BE2C (cell line): ENCODE measurements around the gene HNRNPM.

ENCODE experiments used
- DNase-seq: peaks from one replicate; pipeline ENCODE4 v3.0.0-alpha.2; 2020
- H3K27me3 ChIP-seq: fragments of 250-450 bp; sonication (Bioruptor Pico); 2 replicates; pipeline ENCODE4 v1.5.1; 2020; ENCODE audit warnings: mild to moderate bottlenecking
- H3K36me3 ChIP-seq: fragments of 250-450 bp; sonication (Bioruptor Pico); 2 replicates; pipeline ENCODE4 v1.5.1; 2020; ENCODE audit warnings: mild to moderate bottlenecking
- H3K4me1 ChIP-seq: fragments of 250-450 bp; sonication (Bioruptor Pico); 2 replicates; pipeline ENCODE4 v1.5.1; 2020
- H3K4me3 ChIP-seq: 2 replicates; pipeline ENCODE4 v1.5.1; 2011; ENCODE audit warnings: low read depth, low read length
- H3K9me3 ChIP-seq: fragments of 250-450 bp; sonication (Bioruptor Pico); 2 replicates; pipeline ENCODE4 v1.5.1; 2020
- TF ChIP-seq, protein P1 (sequence below): IDR thresholded peaks from 2 replicates; pipeline ENCODE4 v1.5.1; 2012; ENCODE audit warnings: mild to moderate bottlenecking, low read depth, low read length

HNRNPM gene

DNA sequence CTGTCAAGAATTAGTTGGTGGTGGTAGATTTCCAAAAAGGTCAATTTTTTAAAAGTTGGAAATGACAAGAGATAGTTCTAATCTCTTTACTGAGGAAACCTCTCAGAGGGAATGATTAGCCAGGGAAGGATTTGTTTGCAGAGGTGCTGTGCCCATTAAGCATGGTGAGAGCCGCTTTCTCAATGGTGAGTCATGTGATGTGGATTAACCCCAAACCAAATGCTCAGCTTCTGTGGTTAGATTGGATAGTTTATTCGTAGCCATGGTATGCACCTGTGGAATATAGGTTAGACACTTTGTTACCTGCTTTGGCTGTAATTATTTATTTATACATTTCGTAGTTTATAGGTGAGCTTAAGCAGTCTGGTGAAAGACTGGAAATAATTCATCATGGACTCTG lies 7.1 kb downstream of the HNRNPM start:
- H3K4me3 ChIP-seq = no peak overlapping the region
- no peaks in the 10 kb centered on the region for H3K27me3 ChIP-seq
- TF ChIP-seq, protein P1, sequence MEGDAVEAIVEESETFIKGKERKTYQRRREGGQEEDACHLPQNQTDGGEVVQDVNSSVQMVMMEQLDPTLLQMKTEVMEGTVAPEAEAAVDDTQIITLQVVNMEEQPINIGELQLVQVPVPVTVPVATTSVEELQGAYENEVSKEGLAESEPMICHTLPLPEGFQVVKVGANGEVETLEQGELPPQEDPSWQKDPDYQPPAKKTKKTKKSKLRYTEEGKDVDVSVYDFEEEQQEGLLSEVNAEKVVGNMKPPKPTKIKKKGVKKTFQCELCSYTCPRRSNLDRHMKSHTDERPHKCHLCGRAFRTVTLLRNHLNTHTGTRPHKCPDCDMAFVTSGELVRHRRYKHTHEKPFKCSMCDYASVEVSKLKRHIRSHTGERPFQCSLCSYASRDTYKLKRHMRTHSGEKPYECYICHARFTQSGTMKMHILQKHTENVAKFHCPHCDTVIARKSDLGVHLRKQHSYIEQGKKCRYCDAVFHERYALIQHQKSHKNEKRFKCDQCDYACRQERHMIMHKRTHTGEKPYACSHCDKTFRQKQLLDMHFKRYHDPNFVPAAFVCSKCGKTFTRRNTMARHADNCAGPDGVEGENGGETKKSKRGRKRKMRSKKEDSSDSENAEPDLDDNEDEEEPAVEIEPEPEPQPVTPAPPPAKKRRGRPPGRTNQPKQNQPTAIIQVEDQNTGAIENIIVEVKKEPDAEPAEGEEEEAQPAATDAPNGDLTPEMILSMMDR = no peak
- H3K9me3 ChIP-seq = no peaks in the 10 kb centered on the region
- no peak for DNase-seq
- H3K36me3 ChIP-seq = peaks cover 53% of the 10 kb centered on the region
- H3K4me1 ChIP-seq = peaks cover 8% of the 10 kb centered on the region

GRCh38 chr19:8452446-8453123 lies 7.8 kb downstream of the HNRNPM start:
- H3K9me3 ChIP-seq = no peaks in the 10 kb centered on the region
- peaks cover 13% of the 10 kb centered on the region for H3K4me1 ChIP-seq
- DNase-seq = no peak
- H3K27me3 ChIP-seq = no peaks in the 10 kb centered on the region
- TF ChIP-seq, protein P1 = no peak
- H3K36me3 ChIP-seq = peaks cover 52% of the 10 kb centered on the region
- no peak overlapping the region for H3K4me3 ChIP-seq

GRCh38 chr19:8453616-8454015 lies 8.8 kb downstream of the HNRNPM start:
- Histone ChIP-seq H3K4me3 (no peak overlapping the region), H3K27me3 (no peaks in the 10 kb centered on the region), H3K36me3 (peaks cover 56% of the 10 kb centered on the region), H3K9me3 (no peaks in the 10 kb centered on the region), H3K4me1 (peaks cover 13% of the 10 kb centered on the region)
- TF ChIP-seq, protein P1 = no peak
- no peak for DNase-seq

DNA sequence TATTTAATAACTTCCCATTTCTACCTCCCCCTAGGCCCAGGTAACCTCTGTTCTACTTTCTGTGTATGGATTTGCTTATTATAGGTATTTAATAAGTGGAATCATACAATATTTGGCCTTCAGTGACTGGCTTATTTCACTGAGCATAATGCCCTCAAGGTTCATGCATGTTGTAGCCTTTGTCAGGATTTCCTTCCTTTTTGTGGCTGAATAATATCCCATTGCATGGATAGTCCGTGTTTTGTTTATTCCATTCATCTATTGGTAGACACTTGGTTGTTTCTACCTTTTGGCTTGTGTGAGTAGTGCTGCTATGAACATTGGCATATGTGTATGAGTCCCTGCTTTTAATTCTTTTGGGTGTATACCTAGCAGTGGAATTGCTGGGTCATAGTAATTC lies 9.4 kb downstream of the HNRNPM start:
- Histone ChIP-seq H3K9me3 (no peaks in the 10 kb centered on the region), H3K4me3 (no peak overlapping the region), H3K36me3 (peaks cover 62% of the 10 kb centered on the region), H3K27me3 (no peaks in the 10 kb centered on the region), H3K4me1 (peaks cover 13% of the 10 kb centered on the region)
- DNase-seq = no peak
- TF ChIP-seq, protein P1 = no peak

- H3K27me3 ChIP-seq = no peaks in the 10 kb centered on the region
- TF ChIP-seq, protein P1 = no peak
- DNase-seq = no peak
- H3K4me1 ChIP-seq = peaks cover 13% of the 10 kb centered on the region
- no peak overlapping the region for H3K4me3 ChIP-seq
- H3K9me3 ChIP-seq = no peaks in the 10 kb centered on the region
- H3K36me3 ChIP-seq = peaks cover 63% of the 10 kb centered on the region
Measured at GRCh38 chr19:8455018-8455417, 10.2 kb downstream of the HNRNPM start.

GRCh38 chr19:8456064-8456463 lies 11.3 kb downstream of the HNRNPM start:
- Histone ChIP-seq H3K27me3 (no peaks in the 10 kb centered on the region), H3K36me3 (peaks cover 59% of the 10 kb centered on the region), H3K9me3 (no peaks in the 10 kb centered on the region), H3K4me1 (peaks cover 13% of the 10 kb centered on the region), H3K4me3 (no peak overlapping the region)
- TF ChIP-seq, protein P1 = peak; percentile 42
- DNase-seq = peak; percentile 44
